ENCODE data around the gene ETV1.

The ETV1 gene

DNA sequence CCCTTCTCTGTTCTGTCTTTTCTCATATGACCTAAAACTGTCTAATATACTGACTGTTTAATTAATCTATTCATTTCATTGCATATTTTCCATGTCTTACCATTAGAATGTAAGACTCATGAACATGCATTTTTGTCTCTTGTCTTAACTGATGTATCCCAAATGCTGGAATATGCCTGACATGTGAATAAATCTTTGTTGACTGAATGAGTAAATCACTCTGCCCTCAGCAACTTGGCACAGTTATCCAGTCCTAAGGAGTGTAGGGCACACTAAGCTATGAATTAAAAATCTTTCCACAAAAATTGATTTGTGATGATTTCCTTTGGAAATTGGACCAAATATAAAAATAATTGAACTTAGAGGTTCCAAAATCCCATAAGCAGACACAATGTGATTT, 111.3 kb downstream of the ETV1 start:
- no peak for DNase-seq

DNA sequence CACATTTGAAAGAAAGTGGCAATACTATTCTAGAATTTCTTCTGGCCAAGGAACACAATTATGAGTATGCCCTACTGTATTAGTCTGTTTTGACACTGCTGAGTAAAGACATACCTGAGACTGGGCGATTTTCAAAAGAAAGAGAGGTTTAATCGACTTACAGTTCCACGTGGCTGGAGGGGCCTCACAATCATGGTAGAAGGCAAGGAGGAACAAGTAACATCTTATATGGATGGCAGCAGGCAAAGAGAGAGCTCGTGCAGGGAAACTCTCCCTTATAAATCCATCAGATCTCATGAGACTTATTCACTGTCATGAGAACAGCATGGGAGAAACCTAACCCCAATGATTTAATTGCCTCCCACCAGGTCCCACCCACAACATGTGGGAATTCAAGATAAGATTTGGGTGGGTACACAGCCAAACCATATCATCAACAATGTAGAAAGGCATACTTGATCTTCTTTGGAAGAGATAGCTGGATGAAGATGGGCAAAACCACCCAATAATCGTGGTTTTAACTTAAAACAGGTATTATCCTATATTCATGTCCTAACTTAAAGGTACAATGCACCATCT, 113.9 kb downstream of the ETV1 start:
- DNase-seq: no peak

DNA sequence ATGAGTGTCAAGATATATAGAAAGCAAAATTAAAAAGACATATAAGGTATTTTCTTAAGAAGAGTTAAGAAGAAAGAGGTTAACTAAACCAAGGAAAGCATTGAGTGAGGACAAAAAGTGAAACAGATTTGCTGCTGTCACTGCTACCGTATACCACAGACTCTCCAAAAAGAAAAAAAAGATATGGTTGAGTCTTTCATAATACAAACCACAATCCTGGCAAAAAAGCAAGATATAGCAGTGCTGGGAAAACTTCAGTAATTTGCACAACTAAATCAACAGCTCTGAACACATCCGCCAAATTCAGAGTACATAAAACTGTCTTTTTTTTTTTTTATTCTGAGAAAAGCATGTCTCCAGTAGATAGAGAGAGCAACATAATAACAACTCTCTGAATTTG, 114.7 kb downstream of the ETV1 start:
- DNase-seq: no peak

DNA sequence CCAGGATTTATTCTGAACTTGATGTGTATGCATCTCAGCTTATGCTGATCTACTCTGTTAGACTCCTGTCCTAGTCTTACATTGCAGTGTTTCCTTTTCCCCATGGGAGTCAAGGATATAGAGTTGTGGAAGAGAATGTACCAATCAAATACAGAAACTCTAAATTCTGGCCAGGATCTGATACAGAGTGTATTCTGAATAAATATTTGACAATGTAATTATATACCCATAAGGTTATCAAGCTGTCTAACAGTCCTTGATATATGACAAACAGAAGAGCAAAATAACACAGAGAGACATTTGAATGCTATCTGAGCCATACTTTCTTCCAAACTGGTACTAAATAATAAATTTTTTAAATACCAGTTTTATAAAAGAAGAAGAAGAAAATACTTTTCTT, 116.8 kb downstream of the ETV1 start:
- DNase-seq: no peak

DNA sequence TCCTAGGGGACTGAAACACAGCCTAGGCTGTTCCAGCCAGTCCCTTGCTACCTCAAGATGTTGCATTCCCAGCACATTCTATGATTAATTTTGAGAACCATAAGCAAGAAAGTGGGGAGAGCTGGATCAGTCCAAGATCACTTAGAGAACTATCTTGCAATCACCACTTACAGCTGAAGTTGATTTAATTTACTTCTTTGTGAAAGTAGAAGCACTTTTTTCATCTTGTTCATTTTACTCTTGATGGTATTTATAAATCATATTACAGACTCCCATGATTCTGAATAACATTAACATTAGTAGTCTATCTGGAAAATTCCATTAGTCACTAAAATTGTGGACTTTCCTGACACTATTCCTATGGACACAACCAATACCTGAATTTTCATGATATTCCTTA, 118.5 kb downstream of the ETV1 start:
- no peak for DNase-seq

DNA sequence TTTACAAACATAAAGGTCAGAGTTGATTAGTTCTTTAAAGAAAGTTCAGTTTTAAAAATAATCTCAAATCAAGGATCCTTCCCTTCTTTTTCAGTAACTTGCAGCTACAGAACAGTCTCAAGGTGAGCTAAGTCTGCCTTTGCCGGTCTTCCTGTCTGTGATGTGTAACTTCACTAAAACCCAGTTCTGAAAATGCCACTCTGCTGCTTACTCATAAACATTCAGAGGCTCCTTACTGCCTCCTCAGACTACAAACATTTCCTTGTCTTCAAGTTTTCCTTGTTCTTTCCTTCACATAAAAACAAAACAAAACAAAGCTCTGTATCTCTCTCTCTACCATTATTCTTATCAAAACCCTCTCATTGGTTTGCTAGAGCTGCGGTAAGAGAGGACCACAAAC, 128.7 kb downstream of the ETV1 start:
- DNase-seq: no peak

DNA sequence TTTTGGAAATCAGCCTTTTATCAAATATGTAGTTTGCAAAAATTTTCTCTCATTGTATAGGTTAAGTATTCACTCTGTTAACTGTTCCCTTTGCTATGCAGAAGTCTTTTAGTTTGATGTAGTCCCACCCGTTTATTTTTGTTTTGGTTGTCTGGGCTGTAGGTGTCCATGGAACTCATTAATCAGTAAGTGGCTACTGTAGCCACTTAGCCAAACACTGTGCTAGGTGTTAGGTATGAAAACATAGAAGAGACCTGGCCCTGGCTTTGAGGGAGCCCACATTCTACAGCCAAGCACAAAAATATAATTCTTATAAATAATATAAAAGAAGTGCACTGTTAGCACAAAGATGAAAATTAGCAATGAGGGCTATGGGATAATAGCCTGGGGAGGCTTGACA, 133.5 kb downstream of the ETV1 start:
- DNase-seq: no peak

DNA sequence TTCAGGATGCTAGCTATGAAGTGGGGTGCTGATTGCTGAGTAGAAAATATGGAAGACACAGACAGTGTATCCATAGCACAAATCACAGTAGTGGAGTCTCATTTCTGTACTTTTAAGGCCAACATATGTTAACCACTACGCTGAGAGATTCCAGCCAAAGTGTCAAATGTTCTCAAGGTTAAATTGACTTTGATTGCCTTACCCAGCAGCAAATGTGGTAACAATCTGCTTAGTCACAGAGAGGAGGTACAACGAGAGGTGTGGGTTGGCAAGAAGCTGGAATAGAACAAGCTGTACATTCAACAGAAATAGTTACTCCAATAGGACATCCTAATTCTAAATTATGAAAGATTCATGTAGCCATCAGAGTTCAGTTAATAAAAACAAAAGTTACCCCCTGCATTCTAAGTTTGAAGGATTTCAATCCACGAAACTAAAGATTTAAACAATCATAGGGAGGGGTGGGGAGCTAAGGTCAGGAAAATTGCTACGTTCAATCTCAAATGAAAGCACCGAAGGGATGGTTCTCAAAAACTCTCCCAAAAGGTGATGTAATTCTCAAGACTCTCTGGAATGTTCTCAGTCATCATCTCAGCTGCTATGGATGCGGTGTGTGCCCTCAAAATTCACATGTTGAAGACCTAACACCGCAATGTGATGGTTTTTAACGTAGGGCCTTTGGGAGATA, 137.0 kb downstream of the ETV1 start:
- no peak for DNase-seq

DNA sequence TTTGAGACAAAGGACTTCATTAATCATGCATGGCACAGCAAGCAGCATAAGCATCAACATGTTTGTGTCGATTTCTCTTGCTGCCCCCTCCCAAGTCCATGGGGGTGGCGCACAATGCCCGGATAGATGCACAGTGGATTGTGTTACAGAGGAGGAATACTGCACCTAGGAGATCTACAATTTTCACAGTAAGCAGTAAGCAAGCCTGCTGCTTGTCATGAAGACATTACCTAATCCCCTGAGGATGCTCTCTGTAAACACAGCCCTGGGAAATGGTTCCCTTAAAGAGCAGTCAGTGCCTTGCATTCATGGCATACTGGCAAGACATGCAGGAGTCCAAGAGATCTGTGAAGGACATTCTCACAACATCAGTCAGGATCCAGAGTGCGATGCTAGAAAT, 137.7 kb downstream of the ETV1 start:
- no peak for DNase-seq

DNA sequence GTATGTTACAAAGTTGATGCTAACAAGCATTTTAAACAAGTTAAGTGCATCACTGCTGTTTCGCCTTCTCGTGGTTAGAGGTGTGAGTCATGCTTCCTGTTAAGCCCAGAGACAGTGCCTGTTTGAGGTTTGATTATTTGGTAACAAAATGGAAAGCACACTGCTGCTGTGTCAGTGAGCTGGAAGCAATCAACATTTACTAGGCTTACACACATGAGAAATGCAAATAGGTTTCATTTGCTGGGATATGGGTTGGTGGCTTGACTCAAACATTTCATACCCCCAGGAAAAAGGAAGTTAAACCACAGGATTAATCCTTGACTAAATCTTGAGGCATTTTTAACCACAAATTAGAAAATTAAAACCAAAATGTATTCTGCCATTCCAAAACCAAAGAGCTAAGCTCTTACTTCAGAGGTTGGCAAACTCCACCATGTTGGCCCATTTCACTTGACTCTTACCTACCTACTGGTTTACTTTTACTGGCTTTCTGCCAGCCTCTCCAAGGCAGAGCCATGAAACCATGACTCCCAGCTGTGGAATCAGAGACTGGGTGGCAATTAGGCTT, 139.2 kb downstream of the ETV1 start:
- peak; percentile 34 for DNase-seq

DNA sequence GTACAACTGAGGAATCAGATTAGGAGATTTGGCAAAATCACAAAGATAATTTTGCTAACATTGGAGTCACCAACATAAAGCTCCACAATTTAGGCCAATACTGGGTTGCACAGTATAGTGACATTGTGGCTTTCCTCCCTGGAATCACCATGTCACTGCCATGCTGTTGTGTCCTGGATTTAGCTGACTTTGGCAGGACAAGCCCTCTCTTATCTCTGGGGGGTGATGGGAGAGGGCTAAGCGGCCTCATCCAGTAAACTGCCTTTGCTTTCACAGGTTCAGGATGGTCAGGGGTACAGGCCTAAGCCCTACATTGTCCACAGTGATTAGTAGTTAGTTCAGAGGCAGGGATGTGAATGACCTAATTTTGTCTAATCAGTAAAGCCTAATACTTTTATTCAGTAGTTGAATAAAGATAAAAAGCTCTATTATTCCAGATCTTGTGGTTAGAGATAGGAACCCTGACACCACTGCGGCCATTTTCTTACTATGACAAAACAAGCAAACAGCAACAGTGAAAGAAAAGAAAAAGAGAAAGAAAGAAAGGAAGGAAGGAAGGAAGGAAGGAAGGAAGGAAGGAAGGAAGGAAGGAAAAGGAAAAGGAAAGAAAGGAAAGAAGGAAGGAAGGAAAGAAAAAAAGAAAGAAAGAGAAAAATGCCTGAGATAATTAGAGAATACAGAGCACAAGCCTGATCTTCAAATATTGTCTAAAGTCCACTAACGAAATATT, 140.1 kb downstream of the ETV1 start:
- no peak for DNase-seq

DNA sequence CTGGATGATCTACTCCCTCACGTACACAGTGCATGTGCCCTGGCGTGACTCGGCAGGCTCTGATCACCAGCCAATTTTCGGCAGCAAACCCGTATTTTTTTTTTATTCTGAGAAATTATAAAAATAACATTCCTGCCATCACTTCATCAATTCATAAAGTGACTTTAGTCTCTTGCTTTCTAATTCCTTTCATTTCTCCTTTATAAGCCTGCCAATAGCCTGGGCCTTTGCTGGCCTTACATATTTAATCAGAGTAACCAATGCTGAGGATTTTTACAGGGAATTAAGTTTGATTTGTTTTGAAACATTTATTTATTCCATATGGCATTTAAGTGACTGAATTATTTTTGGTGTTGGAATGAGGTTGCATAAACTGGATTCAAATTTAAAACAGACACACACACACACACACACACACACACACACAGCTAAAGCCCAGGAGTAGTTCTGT, 140.8 kb downstream of the ETV1 start:
- DNase-seq: no peak

DNA sequence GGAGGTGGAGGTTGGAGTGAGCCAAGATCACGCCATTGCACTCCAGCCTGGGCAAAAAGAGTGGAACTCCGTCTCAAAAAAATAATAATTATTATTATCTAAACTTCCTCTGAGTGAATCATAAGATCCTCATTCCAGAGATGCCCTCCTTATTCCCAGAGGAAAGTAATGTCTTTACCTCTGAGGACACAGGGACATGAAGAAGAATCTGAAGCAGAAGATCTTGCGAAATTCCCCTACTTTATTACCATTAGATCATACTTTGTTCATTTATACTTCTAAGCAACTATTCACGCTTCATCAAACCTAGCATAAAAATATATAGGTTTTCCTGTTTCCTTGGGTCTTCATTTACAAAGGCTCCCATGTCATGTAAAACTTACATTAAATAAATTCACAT, 143.1 kb downstream of the ETV1 start:
- DNase-seq: no peak

DNA sequence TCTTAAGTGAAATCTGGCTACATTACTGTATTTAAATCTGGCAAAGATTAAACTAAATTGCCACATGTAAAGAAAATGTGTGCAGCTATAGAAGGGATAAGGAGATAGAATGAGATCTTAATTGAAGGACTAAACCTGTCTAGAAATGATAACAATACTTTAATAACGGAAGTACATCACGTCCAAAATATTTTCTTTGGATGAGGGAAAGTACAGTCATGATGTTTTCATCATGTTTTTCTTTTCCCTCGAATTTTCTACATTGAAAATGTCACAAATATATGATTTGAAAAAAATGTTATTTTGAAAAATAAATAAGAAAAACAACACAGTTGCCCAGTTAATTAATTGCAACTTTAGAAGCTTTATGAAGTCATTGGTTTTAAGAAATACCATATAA, 143.9 kb downstream of the ETV1 start:
- no peak for DNase-seq

DNA sequence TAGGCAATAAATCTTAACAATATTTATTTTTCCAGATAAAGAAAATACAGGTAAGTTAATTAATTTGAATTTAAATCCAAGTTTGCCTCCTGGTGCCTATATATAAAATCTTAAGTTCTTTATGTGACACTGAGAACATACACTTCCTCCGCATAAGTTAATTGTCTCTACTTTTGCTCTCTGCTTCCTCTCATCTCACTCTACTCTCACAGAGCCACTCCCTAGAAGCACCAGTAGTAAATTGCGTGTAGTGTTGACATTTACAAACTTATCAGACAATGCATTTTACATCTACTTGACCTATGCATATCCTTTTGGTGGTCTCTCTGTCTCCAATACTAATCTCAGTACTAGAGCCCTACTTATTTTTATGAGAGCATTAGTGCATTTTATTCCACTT, 144.5 kb downstream of the ETV1 start:
- no peak for DNase-seq

DNA sequence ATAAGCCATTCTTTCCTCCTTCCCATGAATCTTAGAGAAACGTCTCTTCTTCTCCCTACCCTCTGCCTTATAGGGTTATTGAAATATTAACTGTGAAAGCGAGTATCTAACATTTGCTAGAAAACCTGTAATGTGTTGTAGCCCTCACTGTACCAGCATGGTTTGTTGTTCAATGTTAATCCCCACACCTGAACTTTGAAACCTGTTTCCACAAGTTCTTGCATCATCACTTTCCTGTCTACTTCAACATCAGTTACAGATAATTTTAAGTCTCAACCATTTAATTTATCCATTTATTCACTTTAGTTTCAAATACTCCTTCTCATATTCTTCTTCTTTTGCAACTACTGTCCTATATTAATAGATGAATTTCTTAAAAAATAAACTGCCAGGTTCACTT, 148.2 kb downstream of the ETV1 start:
- DNase-seq: no peak

Measured in NK-92 treated with Interleukin-12 subunit alpha and Interleukin-12 subunit beta, amount 100 ng/mL, for 24 hours (cell line).